Fibroblast of the aortic adventitia (primary cell): Measurements from ENCODE around the gene SLC2A4. TPM values are rescaled to one million over a fixed set of nuclear protein-coding genes. Genes with fewer than 3 reads are reported as not detected.

Experiments
- DNase-seq: peaks from one replicate; pipeline ENCODE4 v3.0.0-alpha.2; 2010; ENCODE audit warnings: low read depth
- H3K4me3 ChIP-seq: 2 replicates; pipeline ENCODE4 v1.5.1; 2011; ENCODE audit warnings: low read depth, mild to moderate bottlenecking, control low read depth, low read length, moderate library complexity
- total RNA-seq: library from RNA; depleted of rRNA; stranded (reverse); fragments of >200 nt; gene quantifications from 2 replicates; pipeline ENCODE4 v1.2.3, GENCODE V29; 2012; ENCODE audit warnings: low replicate concordance
- TF ChIP-seq, protein P1 (sequence below): IDR thresholded peaks from 2 replicates; pipeline ENCODE4 v1.5.1; 2011; ENCODE audit warnings: mild to moderate bottlenecking, low read length, control low read depth, inconsistent platforms; ENCODE audit not compliant: insufficient read depth

SLC2A4 gene
- total RNA-seq, 1 donor = 0.18 TPM

DNA sequence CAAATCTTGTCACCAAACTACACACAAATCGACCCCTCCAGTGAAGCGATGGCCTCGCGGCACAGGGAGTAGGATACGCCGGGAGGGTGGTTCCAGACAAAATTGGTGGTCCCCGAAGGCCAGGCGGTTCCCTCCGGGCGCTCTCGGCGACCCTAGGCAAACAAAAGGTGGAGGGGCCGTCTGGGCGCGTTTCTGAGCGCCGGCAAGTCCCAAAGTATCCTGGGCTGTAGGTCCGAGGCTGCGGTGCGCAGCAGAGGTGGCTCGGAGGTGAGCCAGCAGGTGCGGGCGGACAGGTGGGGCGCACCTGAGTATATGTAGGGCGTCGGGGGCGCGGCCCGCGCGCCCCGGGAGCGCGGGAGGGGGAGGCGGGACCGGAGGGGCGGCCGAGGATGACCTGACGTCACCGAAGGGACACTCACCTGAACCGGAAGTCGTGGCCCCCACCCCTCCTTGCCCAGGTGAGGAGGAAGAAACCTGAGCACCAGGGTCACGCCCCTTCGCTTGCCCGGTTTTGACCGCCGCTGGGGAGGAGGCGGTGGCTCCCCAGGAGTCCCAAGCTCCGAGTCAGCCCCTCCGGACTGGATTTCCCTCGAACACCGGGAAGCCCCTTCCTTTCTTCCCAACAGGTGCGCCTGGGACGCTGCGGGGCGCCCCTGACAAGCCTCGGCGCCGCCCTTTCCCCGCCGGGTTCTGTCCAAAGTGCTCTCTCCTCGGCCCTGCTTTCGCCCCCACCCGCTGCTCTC is 19.2 kb upstream of the SLC2A4 start, which contains the start of gene CLDN7:
Gene CLDN7 (minus strand): TSS at position 287 of the 743 bp plus-strand sequence. CDS start 435 bp downstream, outside the sequence.
- TF ChIP-seq, protein P1, sequence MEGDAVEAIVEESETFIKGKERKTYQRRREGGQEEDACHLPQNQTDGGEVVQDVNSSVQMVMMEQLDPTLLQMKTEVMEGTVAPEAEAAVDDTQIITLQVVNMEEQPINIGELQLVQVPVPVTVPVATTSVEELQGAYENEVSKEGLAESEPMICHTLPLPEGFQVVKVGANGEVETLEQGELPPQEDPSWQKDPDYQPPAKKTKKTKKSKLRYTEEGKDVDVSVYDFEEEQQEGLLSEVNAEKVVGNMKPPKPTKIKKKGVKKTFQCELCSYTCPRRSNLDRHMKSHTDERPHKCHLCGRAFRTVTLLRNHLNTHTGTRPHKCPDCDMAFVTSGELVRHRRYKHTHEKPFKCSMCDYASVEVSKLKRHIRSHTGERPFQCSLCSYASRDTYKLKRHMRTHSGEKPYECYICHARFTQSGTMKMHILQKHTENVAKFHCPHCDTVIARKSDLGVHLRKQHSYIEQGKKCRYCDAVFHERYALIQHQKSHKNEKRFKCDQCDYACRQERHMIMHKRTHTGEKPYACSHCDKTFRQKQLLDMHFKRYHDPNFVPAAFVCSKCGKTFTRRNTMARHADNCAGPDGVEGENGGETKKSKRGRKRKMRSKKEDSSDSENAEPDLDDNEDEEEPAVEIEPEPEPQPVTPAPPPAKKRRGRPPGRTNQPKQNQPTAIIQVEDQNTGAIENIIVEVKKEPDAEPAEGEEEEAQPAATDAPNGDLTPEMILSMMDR = no peak
- peak within 1 kb of the TSS; percentile 22 for H3K4me3 ChIP-seq
- DNase-seq = no peak

DNA sequence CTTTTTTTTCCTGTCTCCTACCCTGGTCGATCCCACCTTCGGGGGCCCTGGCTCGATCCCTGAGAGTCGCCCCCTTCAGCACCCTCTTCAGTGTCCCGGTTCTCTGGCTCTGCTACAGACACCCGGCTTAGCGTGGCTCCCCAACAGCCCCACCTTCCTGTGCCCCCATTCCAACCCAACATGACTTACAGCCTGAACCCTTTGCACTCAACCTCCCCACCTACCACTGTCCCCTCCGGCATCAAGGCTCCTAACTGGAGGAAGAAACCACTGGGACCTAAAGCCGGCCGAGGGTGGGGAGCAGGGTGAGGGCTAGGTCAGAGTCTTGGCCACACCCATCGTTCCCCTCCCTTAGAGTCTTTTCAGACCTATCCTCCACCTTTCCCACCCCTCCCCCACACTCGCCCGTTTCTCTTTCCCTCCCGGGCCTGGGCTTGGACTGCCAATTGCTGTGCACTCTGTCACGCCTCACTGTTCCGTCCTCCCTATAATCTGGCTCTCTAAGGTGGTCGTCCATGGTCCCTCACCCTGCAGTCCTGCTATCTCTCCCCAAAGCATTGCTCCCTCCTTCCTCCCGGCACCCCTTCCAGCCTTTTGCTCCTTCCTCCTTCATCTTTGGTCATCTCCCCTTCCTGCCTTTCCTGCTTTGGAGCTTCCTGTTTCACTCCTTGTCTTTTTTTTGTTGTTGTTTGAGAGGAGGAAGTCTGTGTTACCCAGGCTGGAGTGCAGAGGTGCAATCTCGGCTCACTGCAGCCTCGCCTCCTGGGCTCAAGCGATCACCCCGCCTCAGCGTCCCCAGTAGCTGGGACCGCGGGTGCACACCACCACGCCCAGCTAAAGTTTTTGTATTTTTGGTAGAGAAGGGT is 18.4 kb upstream of the SLC2A4 start:
- H3K4me3 ChIP-seq = peak overlapping the region; percentile 22
- TF ChIP-seq, protein P1 = no peak
- no peak for DNase-seq

DNA sequence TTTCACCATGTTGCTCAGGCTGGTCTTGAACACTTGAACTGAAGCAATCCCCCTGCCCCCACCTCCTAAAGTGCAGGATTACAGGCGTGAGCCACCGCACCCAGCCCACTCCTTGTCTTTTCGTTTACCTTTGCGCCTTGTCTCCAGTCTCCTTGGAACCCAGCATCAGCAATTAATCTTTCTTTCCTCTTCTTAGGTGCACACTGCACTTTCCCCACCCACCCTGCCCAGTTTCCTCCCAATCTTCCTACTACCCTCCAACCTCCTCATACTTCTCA is 17.8 kb upstream of the SLC2A4 start:
- TF ChIP-seq, protein P1 = no peak
- DNase-seq = no peak
- no peak overlapping the region for H3K4me3 ChIP-seq

DNA sequence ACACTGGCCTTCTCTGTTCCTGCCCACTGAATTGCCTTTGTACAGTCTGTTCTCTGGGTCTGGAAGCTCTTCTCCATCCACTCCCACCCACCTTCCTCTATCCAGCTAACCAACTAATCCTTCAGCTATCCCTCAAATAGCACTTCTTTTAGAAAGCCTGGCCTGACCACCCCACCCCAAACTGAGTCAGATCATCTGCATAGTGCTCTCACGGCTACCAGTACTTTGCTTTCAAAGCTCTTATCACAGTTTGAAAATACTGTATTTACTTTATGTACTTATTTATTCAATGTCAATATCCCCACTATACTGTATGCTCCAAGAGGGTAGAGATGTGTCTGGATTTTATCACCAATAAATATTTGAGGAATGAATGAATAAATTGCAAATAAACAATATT is 14.7 kb upstream of the SLC2A4 start:
- no peak overlapping the region for H3K4me3 ChIP-seq
- DNase-seq = no peak
- TF ChIP-seq, protein P1 = no peak

DNA sequence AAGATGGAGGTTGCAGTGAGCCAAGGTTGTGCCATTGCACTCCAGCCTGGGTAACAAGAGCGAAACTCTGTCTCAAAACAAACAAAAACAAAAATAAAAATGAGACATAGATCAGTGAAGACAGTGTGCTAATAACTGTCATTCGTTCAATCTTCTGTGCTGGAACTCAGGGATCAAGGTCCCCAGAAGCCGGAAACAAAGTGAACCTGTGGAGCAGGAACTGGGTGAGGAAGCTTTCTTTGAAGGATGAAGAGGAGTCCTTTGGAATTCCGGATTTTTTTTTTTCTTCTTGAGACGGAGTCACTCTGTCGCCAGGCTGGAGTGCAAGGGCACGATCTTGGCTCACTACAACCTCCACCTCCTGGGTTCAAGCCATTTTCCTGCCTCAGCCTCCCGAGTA is 2.1 kb upstream of the SLC2A4 start:
- no peak overlapping the region for H3K4me3 ChIP-seq
- DNase-seq = no peak
- TF ChIP-seq, protein P1 = no peak

DNA sequence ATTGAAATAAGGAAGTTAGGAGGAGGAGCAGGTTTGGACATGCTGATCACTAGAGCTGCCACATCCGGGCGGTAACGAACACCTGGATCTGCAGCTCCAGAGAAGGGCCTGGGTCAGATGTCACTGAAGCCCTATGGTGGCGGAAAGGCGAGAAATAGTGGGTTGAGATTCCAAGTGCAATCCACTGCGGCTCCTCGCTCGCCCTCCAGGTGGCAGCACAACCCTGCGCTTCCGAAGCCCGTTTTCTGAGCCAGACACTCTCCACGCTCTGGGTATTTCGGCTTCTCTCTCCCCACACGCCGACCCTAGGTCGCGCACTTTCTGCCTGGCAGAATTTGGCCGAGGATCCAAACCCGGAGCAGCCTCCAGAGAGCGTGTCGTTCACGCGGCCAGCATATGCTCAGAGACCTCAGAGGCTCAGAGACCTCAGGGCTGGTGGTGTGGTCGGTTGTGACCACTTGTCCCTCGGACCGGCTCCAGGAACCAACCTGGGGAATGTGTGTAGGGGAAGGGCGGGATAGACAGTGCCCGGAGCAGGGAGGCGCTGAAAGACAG is 922 bp upstream of the SLC2A4 start:
- TF ChIP-seq, protein P1 = peak; percentile 95
- DNase-seq = peak; percentile 82
- peak overlapping the region; percentile 59 for H3K4me3 ChIP-seq
